HCT116 (cell line): ENCODE data around the gene SP3. TPM values are rescaled to one million over a fixed set of nuclear protein-coding genes. Genes with fewer than 3 reads are reported as not detected.

Source experiments
- ATAC-seq: fragments of 200-7000 bp; cut with Tn5 transposase; 2 replicates; pipeline ENCODE4 v1.9.1; 2020; ENCODE audit warnings: mild to moderate bottlenecking, moderate library complexity
- BruUV-seq: library from RNA; stranded (reverse); fragments of 400-500 nt; replicated peaks from 2 replicates; lab custom pipeline; 2021; lab: Mats Ljungman, UMichigan
- CTCF ChIA-PET: fragments of 300-600 bp; sonication (Branson Sonifier 250); formaldehyde crosslinking; loops from one replicate; lab custom pipeline; 2021; ENCODE audit warnings: antibody characterized with exemption; lab: Charles Lee
- POLR2A ChIA-PET: fragments of 300-600, 350-600 bp; sonication (Branson Sonifier 250); formaldehyde crosslinking; loops from one replicate; lab custom pipeline; 2021; ENCODE audit warnings: antibody characterized with exemption; lab: Charles Lee
- RAD21 ChIA-PET, 2 experiments: fragments of 300-600 bp; sonication (Branson Sonifier 250); formaldehyde crosslinking; loops; one replicate each; lab custom pipeline; 2023; ENCODE audit warnings: low total read pairs in 2 of 2; ENCODE audit not compliant: uncharacterized antibody in 2 of 2, unreplicated experiment in 2 of 2, low non-redundant PET in 1 of 2; lab: Charles Lee
- DNase-seq: peaks from one replicate; pipeline ENCODE4 v3.0.0-alpha.2; 2010; ENCODE audit warnings: low read depth, low spot score
- H2AFZ ChIP-seq: fragments of 200-600 bp; shearing (Covaris generic), sonication (generic); 2 replicates; pipeline ENCODE4 v1.6.1; 2017; ENCODE audit warnings: low read depth, mixed run types, mixed read lengths, antibody characterized with exemption, low read length; ENCODE audit not compliant: poor library complexity, severe bottlenecking
- H3K27ac ChIP-seq: 2 replicates; pipeline ENCODE4 v1.5.1; 2012; ENCODE audit warnings: low read depth, low read length
- H3K27me3 ChIP-seq: fragments of 200-600 bp; sonication (generic); 2 replicates; pipeline ENCODE4 v1.6.1; 2016; ENCODE audit warnings: mixed run types, low read length, mixed read lengths; ENCODE audit not compliant: insufficient read depth
- H3K36me3 ChIP-seq, 2 experiments: fragments of 200-500 bp in 1 of 2; fragments of 200-600 bp in 1 of 2; sonication (Bioruptor generic) in 1 of 2; sonication (generic) in 1 of 2; 2 replicates each; pipeline versions ENCODE4 v1.5.1 to v1.6.1; 2014 to 2016; ENCODE audit warnings: low read length in 2 of 2, inconsistent platforms in 1 of 2, mixed read lengths in 1 of 2, mixed run types in 1 of 2; ENCODE audit not compliant: insufficient read depth in 2 of 2, control insufficient read depth in 1 of 2
- H3K4me1 ChIP-seq, 2 experiments: fragments of 200-600 bp in 1 of 2; sonication (generic) in 1 of 2; 2 replicates each; pipeline versions ENCODE4 v1.5.1 to v1.6.1; 2012 to 2017; ENCODE audit warnings: low read length in 2 of 2, inconsistent platforms in 1 of 2, mild to moderate bottlenecking in 1 of 2, mixed read lengths in 1 of 2, mixed run types in 1 of 2, moderate library complexity in 1 of 2; ENCODE audit not compliant: insufficient read depth in 2 of 2, control insufficient read depth in 1 of 2
- H3K4me2 ChIP-seq: fragments of 200-600 bp; sonication (generic); 2 replicates; pipeline ENCODE4 v1.6.1; 2017; ENCODE audit warnings: mixed run types, low read length, mixed read lengths
- H3K4me3 ChIP-seq, 2 experiments: fragments of 200-600 bp in 1 of 2; sonication (generic) in 1 of 2; replicated peaks in 1 of 2; 2 replicates each; pipeline ENCODE4 v1.5.1; 2011 to 2016; ENCODE audit warnings: low read length in 2 of 2, control low read depth in 1 of 2, low read depth in 1 of 2, mild to moderate bottlenecking in 1 of 2, mixed read lengths in 1 of 2, mixed run types in 1 of 2
- H3K79me2 ChIP-seq: fragments of 200-600 bp; sonication (generic); 2 replicates; pipeline ENCODE4 v1.6.1; 2017; ENCODE audit warnings: mild to moderate bottlenecking, mixed run types, low read length, moderate library complexity, mixed read lengths; ENCODE audit not compliant: insufficient read depth
- H3K9ac ChIP-seq: fragments of 200-600 bp; sonication (generic); 2 replicates; pipeline ENCODE4 v1.6.1; 2016; ENCODE audit warnings: low read length, mixed read lengths
- H3K9me2 ChIP-seq: fragments of 200-600 bp; sonication (generic), shearing (Covaris generic); 2 replicates; pipeline ENCODE4 v1.6.1; 2017; ENCODE audit warnings: mixed run types, mild to moderate bottlenecking, moderate library complexity; ENCODE audit not compliant: insufficient read depth
- H3K9me3 ChIP-seq, 2 experiments: fragments of 200-500 bp in 1 of 2; fragments of 200-600 bp in 1 of 2; sonication (Bioruptor generic) in 1 of 2; sonication (generic) in 1 of 2; 2 replicates each; pipeline ENCODE4 v1.6.1; 2014 to 2017; ENCODE audit warnings: low read length in 2 of 2, mixed read lengths in 2 of 2, inconsistent platforms in 1 of 2, low read depth in 1 of 2, mild to moderate bottlenecking in 1 of 2, mixed run types in 1 of 2, moderate library complexity in 1 of 2; ENCODE audit not compliant: control insufficient read depth in 1 of 2, insufficient read depth in 1 of 2
- H4K20me1 ChIP-seq: fragments of 200-600 bp; sonication (generic), shearing (Covaris generic); 2 replicates; pipeline ENCODE4 v1.6.1; 2017; ENCODE audit warnings: mixed run types, mild to moderate bottlenecking, moderate library complexity; ENCODE audit not compliant: insufficient read depth
- CEBPB ChIP-seq: IDR thresholded peaks from 2 replicates; pipeline ENCODE4 v1.6.1; 2012; ENCODE audit warnings: low read depth
- EGR1 ChIP-seq: IDR thresholded peaks from 2 replicates; pipeline ENCODE4 v1.6.1; 2012; ENCODE audit warnings: low read depth
- ELF1 ChIP-seq: IDR thresholded peaks from 2 replicates; pipeline ENCODE4 v1.6.1; 2012; ENCODE audit warnings: low read depth, borderline replicate concordance
- EZH2phosphoT487 ChIP-seq: fragments of 200-600 bp; IDR thresholded peaks from 2 replicates; pipeline ENCODE4 v1.6.1; 2018; ENCODE audit warnings: antibody characterized with exemption, borderline replicate concordance
- FOSL1 ChIP-seq: IDR thresholded peaks from 2 replicates; pipeline ENCODE4 v1.6.1; 2012; ENCODE audit warnings: low read depth
- POLR2AphosphoS5 ChIP-seq: IDR thresholded peaks from 2 replicates; pipeline ENCODE4 v1.6.1; 2011; ENCODE audit warnings: mild to moderate bottlenecking, low read depth, low read length, moderate library complexity
- RAD21 ChIP-seq: IDR thresholded peaks from 2 replicates; pipeline ENCODE4 v1.6.1; 2012; ENCODE audit warnings: low read depth, mild to moderate bottlenecking
- SIN3A ChIP-seq: IDR thresholded peaks from 2 replicates; pipeline ENCODE4 v1.6.1; 2012; ENCODE audit warnings: low read depth
- SP1 ChIP-seq: IDR thresholded peaks from 2 replicates; pipeline ENCODE4 v1.6.1; 2012; ENCODE audit warnings: low read depth
- SRF ChIP-seq: IDR thresholded peaks from 2 replicates; pipeline ENCODE4 v1.6.1; 2012; ENCODE audit warnings: low read depth
- YY1 ChIP-seq: IDR thresholded peaks from 2 replicates; pipeline ENCODE4 v1.6.1; 2011; ENCODE audit warnings: low read length, low read depth, moderate library complexity, mild to moderate bottlenecking; ENCODE audit not compliant: insufficient replicate concordance; ENCODE audit errors: extremely low read depth
- ZFX ChIP-seq: fragments of 450-650 bp; IDR thresholded peaks from 2 replicates; pipeline ENCODE4 v1.6.1; 2017
- ZNF274 ChIP-seq: fragments of 200-500 bp; sonication (Bioruptor generic); IDR thresholded peaks from 2 replicates; pipeline ENCODE4 v1.6.1; 2014; ENCODE audit warnings: mild to moderate bottlenecking, low read depth, low read length, inconsistent platforms
- intact Hi-C: fragments of 100-400 bp; cut with micrococcal nuclease; formaldehyde crosslinking; loops from 2 replicates; pipeline ENCODE4 v1.10.0; 2022
- total RNA-seq: library from RNA; stranded (reverse); gene quantifications from one replicate; pipeline ENCODE4 v1.2.1, GENCODE V29; 2021; ENCODE audit not compliant: unreplicated experiment
- TF ChIP-seq, protein P1 (sequence below): IDR thresholded peaks from 2 replicates; pipeline ENCODE4 v1.6.1; 2012
- TF ChIP-seq, protein P2 (sequence below), 3 experiments: fragments of 200-600 bp in 1 of 3; sonication (generic) in 1 of 3; IDR thresholded peaks in 2 of 3; conservative IDR thresholded peaks in 1 of 3; 2 replicates each; pipeline ENCODE4 v1.5.1; 2012 to 2017; ENCODE audit warnings: low read depth in 2 of 3, low read length in 2 of 3, antibody characterized with exemption in 1 of 3, borderline replicate concordance in 1 of 3, control low read depth in 1 of 3, mild to moderate bottlenecking in 1 of 3, mixed read lengths in 1 of 3, mixed run types in 1 of 3, moderate library complexity in 1 of 3; ENCODE audit not compliant: insufficient read depth in 1 of 3

SP3 gene
- total RNA-seq, 1 experiment from 2014 or later = 98.0 TPM

DNA sequence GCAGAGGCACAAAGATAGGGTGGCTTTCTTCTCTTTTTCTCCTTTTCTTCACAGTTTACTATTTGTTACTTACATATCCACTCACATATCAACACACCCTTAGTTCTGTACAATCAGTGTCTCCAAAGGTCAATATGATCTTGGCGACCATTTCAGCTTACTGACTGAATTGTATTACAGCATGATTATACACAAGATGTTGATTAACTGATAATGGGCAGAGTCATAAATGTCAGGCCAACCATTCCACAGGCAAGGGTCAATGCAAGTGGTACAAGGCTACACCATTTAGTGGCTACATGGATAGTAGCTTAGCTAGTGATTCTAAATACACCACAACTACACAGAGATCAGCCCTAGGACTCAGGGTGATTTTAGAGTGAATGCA is 20.4 kb upstream of the SP3 start:
- no peaks in the 10 kb centered on the region for H3K79me2 ChIP-seq
- no peak overlapping the region for H3K27ac ChIP-seq
- H3K4me2 ChIP-seq = no peak overlapping the region
- no peaks in the 10 kb centered on the region for H3K36me3 ChIP-seq
- H3K9ac ChIP-seq = no peak overlapping the region
- no peak for TF ChIP-seq POLR2AphosphoS5
- no peak for TF ChIP-seq SRF
- TF ChIP-seq, protein P1, sequence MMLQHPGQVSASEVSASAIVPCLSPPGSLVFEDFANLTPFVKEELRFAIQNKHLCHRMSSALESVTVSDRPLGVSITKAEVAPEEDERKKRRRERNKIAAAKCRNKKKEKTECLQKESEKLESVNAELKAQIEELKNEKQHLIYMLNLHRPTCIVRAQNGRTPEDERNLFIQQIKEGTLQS = no peak
- TF ChIP-seq ZFX = no peak
- TF ChIP-seq RAD21 = no peak
- no peak for TF ChIP-seq CEBPB
- TF ChIP-seq EGR1 = no peak
- no peak for TF ChIP-seq EZH2phosphoT487
- no peak for TF ChIP-seq FOSL1
- TF ChIP-seq, protein P2, sequence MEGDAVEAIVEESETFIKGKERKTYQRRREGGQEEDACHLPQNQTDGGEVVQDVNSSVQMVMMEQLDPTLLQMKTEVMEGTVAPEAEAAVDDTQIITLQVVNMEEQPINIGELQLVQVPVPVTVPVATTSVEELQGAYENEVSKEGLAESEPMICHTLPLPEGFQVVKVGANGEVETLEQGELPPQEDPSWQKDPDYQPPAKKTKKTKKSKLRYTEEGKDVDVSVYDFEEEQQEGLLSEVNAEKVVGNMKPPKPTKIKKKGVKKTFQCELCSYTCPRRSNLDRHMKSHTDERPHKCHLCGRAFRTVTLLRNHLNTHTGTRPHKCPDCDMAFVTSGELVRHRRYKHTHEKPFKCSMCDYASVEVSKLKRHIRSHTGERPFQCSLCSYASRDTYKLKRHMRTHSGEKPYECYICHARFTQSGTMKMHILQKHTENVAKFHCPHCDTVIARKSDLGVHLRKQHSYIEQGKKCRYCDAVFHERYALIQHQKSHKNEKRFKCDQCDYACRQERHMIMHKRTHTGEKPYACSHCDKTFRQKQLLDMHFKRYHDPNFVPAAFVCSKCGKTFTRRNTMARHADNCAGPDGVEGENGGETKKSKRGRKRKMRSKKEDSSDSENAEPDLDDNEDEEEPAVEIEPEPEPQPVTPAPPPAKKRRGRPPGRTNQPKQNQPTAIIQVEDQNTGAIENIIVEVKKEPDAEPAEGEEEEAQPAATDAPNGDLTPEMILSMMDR (IDR thresholded peaks at IDR 0.05 in 2 of 3, conservative IDR thresholded peaks at IDR 0.05 in 1 of 3; ENCODE audit: borderline replicate concordance in 1 of 3, insufficient read depth in 1 of 3, low read depth in 2 of 3, low read length in 2 of 3) = no peak
- no peak for TF ChIP-seq ELF1
- no peak for TF ChIP-seq SP1
- no peak for TF ChIP-seq ZNF274
- TF ChIP-seq SIN3A = no peak
- TF ChIP-seq YY1 = no peak
- no peaks in the 10 kb centered on the region for H3K9me2 ChIP-seq
- H3K27me3 ChIP-seq = no peaks in the 10 kb centered on the region
- no peaks in the 10 kb centered on the region for H3K9me3 ChIP-seq
- RAD21 ChIA-PET = no interaction called here
- intact Hi-C loops = no loop called here
- H2AFZ ChIP-seq = no peak overlapping the region
- POLR2A ChIA-PET = no interaction called here
- BruUV-seq = no TSS peak
- no peak for ATAC-seq
- peaks cover 8% of the 10 kb centered on the region in 2 experiments; a peak in 3 of 4 replicates for H3K4me1 ChIP-seq
- no peak for DNase-seq
- H3K4me3 ChIP-seq = no peak overlapping the region
- H4K20me1 ChIP-seq = no peaks in the 10 kb centered on the region
- CTCF ChIA-PET = no interaction called here
